Measurements from ENCODE around the gene KPNA3. TPM values are rescaled to one million over a fixed set of nuclear protein-coding genes. Genes with fewer than 3 reads are reported as not detected.

KPNA3 gene
- total and polyA plus RNA-seq, 2 experiments from 2014 or later = 30.5 to 55.7 TPM

DNA sequence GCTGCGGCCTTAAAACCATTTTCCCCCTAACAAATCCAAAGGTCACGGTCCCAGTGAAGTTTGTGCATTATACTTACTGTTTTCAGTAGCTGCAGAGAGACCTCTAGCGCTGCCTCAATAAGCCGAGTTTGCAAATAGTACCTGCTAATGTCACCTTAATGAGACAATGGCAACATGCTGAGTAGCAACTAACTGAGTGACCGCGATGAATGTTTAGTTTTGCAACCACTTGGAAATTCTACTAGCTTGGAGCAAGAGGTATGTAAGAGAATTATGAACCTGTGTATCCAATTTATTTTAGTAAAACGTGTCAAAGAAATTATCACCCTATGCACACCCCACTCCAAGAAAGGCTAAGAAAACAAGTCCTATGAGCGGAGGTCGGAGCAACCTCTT, 1.2 kb downstream of the KPNA3 start:
- Histone ChIP-seq H3K4me2 (peak overlapping the region; percentile 89), H3K4me3 (peak overlapping the region; percentile 79), H3K9me2 (ENCODE audit: insufficient read depth) (no peaks in the 10 kb centered on the region), H3K27ac (ENCODE audit: low read depth) (peak overlapping the region; percentile 84), H3K4me1 (ENCODE audit: insufficient read depth) (peaks cover 36% of the 10 kb centered on the region), H3K79me2 (replicated peaks; ENCODE audit: insufficient read depth) (peaks cover 53% of the 10 kb centered on the region), H3K36me3 (ENCODE audit: insufficient read depth) (no peaks in the 10 kb centered on the region), H3K27me3 (ENCODE audit: insufficient read depth) (no peaks in the 10 kb centered on the region), H2AFZ (peak overlapping the region; percentile 41; the same call in 1 of the 2 replicates), H4K20me1 (replicated peaks; ENCODE audit: insufficient read depth) (peaks cover 31% of the 10 kb centered on the region), H3F3A (replicated peaks; ENCODE audit: low read depth) (0 out of 2 replicates have a peak, but pooled peaks cover 5% of the 10 kb centered on the region)
- ATAC-seq (peak; percentile 6; the same call in 1 of the 3 replicates), DNase-seq (ENCODE audit: low spot score) (peak; percentile 51)
- Mint-ChIP-seq H3K4me3 (peak overlapping the region; percentile 96), H3K36me3 (ENCODE audit: low read depth) (peaks cover 11% of the 10 kb centered on the region), H3K27ac (peak overlapping the region; percentile 95), H3K4me1 (peaks cover 31% of the 10 kb centered on the region), H3K27me3 (ENCODE audit: insufficient read depth, low read depth, poor library complexity) (peaks cover 10% of the 10 kb centered on the region), H3K9me3 (no peaks in the 10 kb centered on the region)
- TF ChIP-seq, protein P1, sequence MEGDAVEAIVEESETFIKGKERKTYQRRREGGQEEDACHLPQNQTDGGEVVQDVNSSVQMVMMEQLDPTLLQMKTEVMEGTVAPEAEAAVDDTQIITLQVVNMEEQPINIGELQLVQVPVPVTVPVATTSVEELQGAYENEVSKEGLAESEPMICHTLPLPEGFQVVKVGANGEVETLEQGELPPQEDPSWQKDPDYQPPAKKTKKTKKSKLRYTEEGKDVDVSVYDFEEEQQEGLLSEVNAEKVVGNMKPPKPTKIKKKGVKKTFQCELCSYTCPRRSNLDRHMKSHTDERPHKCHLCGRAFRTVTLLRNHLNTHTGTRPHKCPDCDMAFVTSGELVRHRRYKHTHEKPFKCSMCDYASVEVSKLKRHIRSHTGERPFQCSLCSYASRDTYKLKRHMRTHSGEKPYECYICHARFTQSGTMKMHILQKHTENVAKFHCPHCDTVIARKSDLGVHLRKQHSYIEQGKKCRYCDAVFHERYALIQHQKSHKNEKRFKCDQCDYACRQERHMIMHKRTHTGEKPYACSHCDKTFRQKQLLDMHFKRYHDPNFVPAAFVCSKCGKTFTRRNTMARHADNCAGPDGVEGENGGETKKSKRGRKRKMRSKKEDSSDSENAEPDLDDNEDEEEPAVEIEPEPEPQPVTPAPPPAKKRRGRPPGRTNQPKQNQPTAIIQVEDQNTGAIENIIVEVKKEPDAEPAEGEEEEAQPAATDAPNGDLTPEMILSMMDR (conservative IDR thresholded peaks at IDR 0.05; ENCODE audit: low read depth in 2 of 2) = peak in 1 of 2 experiments; percentile 54; a peak in 2 of 4 replicates
- TF ChIP-seq POLR2AphosphoS5 (IDR thresholded peaks at IDR 0.05; ENCODE audit: low read depth) = no peak
- no peak for TF ChIP-seq ZNF114 (CRISPR knock-in tag; IDR thresholded peaks at IDR 0.05)
- no peak for TF ChIP-seq JUNB (IDR thresholded peaks at IDR 0.05; ENCODE audit: unreplicated experiment)

- no peaks in the 10 kb centered on the region for H3K9me2 ChIP-seq (ENCODE audit: insufficient read depth)
- Mint-ChIP-seq H3K4me3 (peak overlapping the region; percentile 7; the same call in 2 of the 3 replicates), H3K36me3 (ENCODE audit: low read depth) (peaks cover 11% of the 10 kb centered on the region), H3K9me3 (no peaks in the 10 kb centered on the region), H3K4me1 (peaks cover 38% of the 10 kb centered on the region), H3K27ac (no peak overlapping the region), H3K27me3 (ENCODE audit: insufficient read depth, low read depth, poor library complexity) (peaks cover 10% of the 10 kb centered on the region)
- H3K79me2 ChIP-seq (replicated peaks; ENCODE audit: insufficient read depth) = peaks cover 67% of the 10 kb centered on the region
- no peaks in the 10 kb centered on the region for H3K27me3 ChIP-seq (ENCODE audit: insufficient read depth)
- peak overlapping the region; percentile 89 for H3K4me2 ChIP-seq
- no peak overlapping the region for H2AFZ ChIP-seq
- peak overlapping the region; percentile 79; the same call in 1 of the 2 replicates for H3K4me3 ChIP-seq
- 0 out of 2 replicates have a peak, but pooled peaks cover 5% of the 10 kb centered on the region for H3F3A ChIP-seq (replicated peaks; ENCODE audit: low read depth)
- H3K36me3 ChIP-seq (ENCODE audit: insufficient read depth) = no peaks in the 10 kb centered on the region
- ATAC-seq (no peak), DNase-seq (ENCODE audit: low spot score) (no peak)
- H3K27ac ChIP-seq (ENCODE audit: low read depth) = no peak overlapping the region
- peaks cover 38% of the 10 kb centered on the region for H4K20me1 ChIP-seq (replicated peaks; ENCODE audit: insufficient read depth)
- peaks cover 46% of the 10 kb centered on the region for H3K4me1 ChIP-seq (ENCODE audit: insufficient read depth)
- TF ChIP-seq JUNB (IDR thresholded peaks at IDR 0.05; ENCODE audit: unreplicated experiment) (no peak), ETS1 (IDR thresholded peaks at IDR 0.05) (no peak), ZNF462 (CRISPR knock-in tag; IDR thresholded peaks at IDR 0.05) (no peak), STAT1 (IDR thresholded peaks at IDR 0.05; ENCODE audit: unreplicated experiment) (no peak), NANOG (IDR thresholded peaks at IDR 0.05; ENCODE audit: borderline replicate concordance) (no peak)
- TF ChIP-seq, protein P1 (conservative IDR thresholded peaks at IDR 0.05; ENCODE audit: low read depth in 2 of 2) = no peak
These were observed 2.5 kb downstream of the KPNA3 start for GRCh38 chr13:49789968-49790367.

All from GM23338 (cell line).